Neural cell (in vitro differentiated cells): Measurements from ENCODE around the gene MCAM. TPM values are rescaled to one million over a fixed set of nuclear protein-coding genes. Genes with fewer than 3 reads are reported as not detected.

ENCODE experiments used
- H2AFZ ChIP-seq: fragments of 200-600, 300-800 bp; sonication (generic), shearing (Covaris generic); 2 replicates; pipeline ENCODE4 v1.6.0; 2014; ENCODE audit warnings: low read depth, mild to moderate bottlenecking, antibody characterized with exemption, low read length, moderate library complexity
- H3F3A ChIP-seq: fragments of 200-600 bp; shearing (Covaris generic); 2 replicates; pipeline ENCODE4 v1.6.1; 2016; ENCODE audit warnings: mild to moderate bottlenecking, moderate library complexity, mixed read lengths, antibody characterized with exemption, low read length; ENCODE audit not compliant: insufficient read depth, poor library complexity, severe bottlenecking
- H3K27ac ChIP-seq: fragments of 200-600, 300-800 bp; sonication (generic), shearing (Covaris generic); 2 replicates; pipeline ENCODE4 v1.5.1; 2014; ENCODE audit warnings: mild to moderate bottlenecking, low read length, moderate library complexity
- H3K27me3 ChIP-seq: fragments of 300-800, 200-600 bp; sonication (generic), shearing (Covaris generic); 2 replicates; pipeline ENCODE4 v1.6.0; 2014; ENCODE audit warnings: mild to moderate bottlenecking, low read depth, low read length, moderate library complexity; ENCODE audit not compliant: insufficient read depth
- H3K36me3 ChIP-seq: fragments of 300-800, 200-600 bp; sonication (generic), shearing (Covaris generic); 2 replicates; pipeline ENCODE4 v1.5.1; 2014; ENCODE audit warnings: mild to moderate bottlenecking, antibody characterized with exemption, low read length, moderate library complexity; ENCODE audit not compliant: insufficient read depth
- H3K4me2 ChIP-seq: fragments of 300-800, 200-600 bp; sonication (generic), shearing (Covaris generic); 2 replicates; pipeline ENCODE4 v1.6.0; 2014; ENCODE audit warnings: mild to moderate bottlenecking, low read length
- H3K4me3 ChIP-seq: fragments of 300-800, 200-600 bp; sonication (generic), shearing (Covaris generic); 2 replicates; pipeline ENCODE4 v1.5.1; 2014; ENCODE audit warnings: mild to moderate bottlenecking, low read length, moderate library complexity
- H3K79me2 ChIP-seq: fragments of 200-600 bp; shearing (Covaris generic); replicated peaks from 2 replicates; pipeline ENCODE4 v1.6.0; 2014; ENCODE audit warnings: mild to moderate bottlenecking, low read length, moderate library complexity; ENCODE audit not compliant: insufficient read depth
- H3K9ac ChIP-seq: fragments of 300-800, 200-600 bp; sonication (generic), shearing (Covaris generic); 2 replicates; pipeline ENCODE4 v1.6.1; 2016; ENCODE audit warnings: mild to moderate bottlenecking, low read length, mixed read lengths
- H3K9me2 ChIP-seq: fragments of 200-600 bp; shearing (Covaris generic); 2 replicates; pipeline ENCODE4 v1.6.1; 2016; ENCODE audit warnings: mild to moderate bottlenecking, low read length, mixed read lengths; ENCODE audit not compliant: insufficient read depth
- H3K9me3 ChIP-seq: fragments of 200-600, 300-800 bp; sonication (generic), shearing (Covaris generic); 2 replicates; pipeline ENCODE4 v1.6.1; 2016; ENCODE audit warnings: mild to moderate bottlenecking, mixed run types, low read length, moderate library complexity, mixed read lengths
- H4K20me1 ChIP-seq: fragments of 200-600 bp; shearing (Covaris generic); 2 replicates; pipeline ENCODE4 v1.6.1; 2016; ENCODE audit warnings: mild to moderate bottlenecking, mixed run types; ENCODE audit not compliant: insufficient read depth
- EZH2 ChIP-seq: fragments of 200-600, 300-800 bp; shearing (Covaris generic), sonication (generic); IDR thresholded peaks from 2 replicates; pipeline ENCODE4 v1.6.1; 2014; ENCODE audit warnings: antibody characterized with exemption, low read length, borderline replicate concordance, mild to moderate bottlenecking; ENCODE audit not compliant: insufficient read depth, poor library complexity, severe bottlenecking
- MXI1 ChIP-seq: fragments of 450-650 bp; conservative IDR thresholded peaks from 2 replicates; pipeline ENCODE4 v1.6.1; 2014; ENCODE audit warnings: antibody characterized with exemption, mild to moderate bottlenecking; ENCODE audit not compliant: poor library complexity, severe bottlenecking
- POLR2AphosphoS5 ChIP-seq: IDR thresholded peaks from 2 replicates; pipeline ENCODE4 v1.6.1; 2012
- RAD21 ChIP-seq: fragments of 450-650 bp; conservative IDR thresholded peaks from 2 replicates; pipeline ENCODE4 v1.6.1; 2014; ENCODE audit warnings: antibody characterized with exemption, mild to moderate bottlenecking, moderate library complexity
- SMC3 ChIP-seq: fragments of 450-650 bp; conservative IDR thresholded peaks from 2 replicates; pipeline ENCODE4 v1.6.1; 2014; ENCODE audit warnings: antibody characterized with exemption, mild to moderate bottlenecking, moderate library complexity; ENCODE audit not compliant: poor library complexity
- TAF1 ChIP-seq: IDR thresholded peaks from 2 replicates; pipeline ENCODE4 v1.6.1; 2012; ENCODE audit warnings: low read depth
- polyA plus RNA-seq: library from polyadenylated mRNA; depleted of rRNA; stranded (reverse); fragments of >200 nt; gene quantifications from 2 replicates; pipeline ENCODE4 v1.2.3, GENCODE V29; 2014
- TF ChIP-seq, protein P1 (sequence below): fragments of 450-650 bp; IDR thresholded peaks from 2 replicates; pipeline ENCODE4 v1.5.1; 2014; ENCODE audit warnings: antibody characterized with exemption, mild to moderate bottlenecking, moderate library complexity; ENCODE audit not compliant: poor library complexity, severe bottlenecking
- TF ChIP-seq, protein P2 (sequence below): IDR thresholded peaks from 2 replicates; pipeline ENCODE4 v1.6.1; 2012; ENCODE audit warnings: borderline replicate concordance

Gene MCAM
- polyA plus RNA-seq, 1 donor from 2014 or later = 7.5 TPM

GRCh38 chr11:119318240-119319135, 1.6 kb upstream of the MCAM start:
- no peak overlapping the region for H3K27ac ChIP-seq
- no peaks in the 10 kb centered on the region for H3K9me2 ChIP-seq
- no peaks in the 10 kb centered on the region for H3F3A ChIP-seq
- no peak overlapping the region for H3K9ac ChIP-seq
- no peak overlapping the region for H2AFZ ChIP-seq
- H3K79me2 ChIP-seq = no peaks in the 10 kb centered on the region
- H3K4me2 ChIP-seq = no peak overlapping the region
- H3K36me3 ChIP-seq = no peaks in the 10 kb centered on the region
- H3K27me3 ChIP-seq = peaks cover 29% of the 10 kb centered on the region
- TF ChIP-seq SMC3 = no peak
- no peak for TF ChIP-seq TAF1
- TF ChIP-seq MXI1 = no peak
- no peak for TF ChIP-seq EZH2
- no peak for TF ChIP-seq RAD21
- H3K9me3 ChIP-seq = no peaks in the 10 kb centered on the region
- no peaks in the 10 kb centered on the region for H4K20me1 ChIP-seq
- no peak overlapping the region for H3K4me3 ChIP-seq

DNA sequence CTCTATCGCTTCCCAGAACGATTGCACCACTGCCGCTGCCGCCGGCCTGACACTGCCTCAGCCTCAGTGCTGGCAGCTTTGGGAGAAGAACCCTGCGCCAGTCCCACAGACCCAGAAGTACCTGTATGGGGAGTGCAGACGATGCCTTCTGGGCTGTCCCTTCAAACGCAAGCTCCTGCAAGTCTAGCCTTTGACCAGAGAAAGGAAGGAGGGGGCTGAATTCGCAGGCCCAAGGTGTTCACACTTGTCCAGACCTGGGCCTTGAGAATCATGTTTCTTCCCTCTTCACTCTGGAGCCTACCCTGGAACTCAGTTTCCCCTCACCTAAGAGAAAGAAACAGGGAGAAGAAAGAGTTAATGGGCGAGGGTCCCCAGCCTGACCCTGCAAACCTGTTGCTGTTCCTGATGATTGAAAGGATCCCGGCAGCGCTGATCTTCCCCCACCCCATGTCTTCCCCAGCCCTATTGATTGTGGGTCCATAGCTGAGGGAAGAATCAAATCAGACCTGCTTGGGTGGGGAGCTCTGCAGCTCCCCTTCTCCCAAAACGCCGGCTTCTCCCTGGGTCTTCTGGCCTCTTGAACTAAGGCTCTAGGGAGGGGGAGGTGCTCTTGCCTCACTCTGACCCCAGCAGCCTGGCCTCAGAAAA, 786 bp upstream of the MCAM start:
- Histone ChIP-seq H4K20me1 (no peaks in the 10 kb centered on the region), H2AFZ (no peak overlapping the region), H3K4me2 (no peak overlapping the region), H3K9me3 (no peaks in the 10 kb centered on the region), H3K36me3 (no peaks in the 10 kb centered on the region), H3K27me3 (peaks cover 29% of the 10 kb centered on the region), H3K9me2 (no peaks in the 10 kb centered on the region), H3K4me3 (peak overlapping the region; percentile 78), H3K27ac (no peak overlapping the region), H3K79me2 (no peaks in the 10 kb centered on the region), H3K9ac (no peak overlapping the region), H3F3A (no peaks in the 10 kb centered on the region)
- TF ChIP-seq EZH2 (no peak), SMC3 (no peak), POLR2AphosphoS5 (no peak), MXI1 (no peak), RAD21 (no peak), TAF1 (no peak)
- TF ChIP-seq, protein P1, sequence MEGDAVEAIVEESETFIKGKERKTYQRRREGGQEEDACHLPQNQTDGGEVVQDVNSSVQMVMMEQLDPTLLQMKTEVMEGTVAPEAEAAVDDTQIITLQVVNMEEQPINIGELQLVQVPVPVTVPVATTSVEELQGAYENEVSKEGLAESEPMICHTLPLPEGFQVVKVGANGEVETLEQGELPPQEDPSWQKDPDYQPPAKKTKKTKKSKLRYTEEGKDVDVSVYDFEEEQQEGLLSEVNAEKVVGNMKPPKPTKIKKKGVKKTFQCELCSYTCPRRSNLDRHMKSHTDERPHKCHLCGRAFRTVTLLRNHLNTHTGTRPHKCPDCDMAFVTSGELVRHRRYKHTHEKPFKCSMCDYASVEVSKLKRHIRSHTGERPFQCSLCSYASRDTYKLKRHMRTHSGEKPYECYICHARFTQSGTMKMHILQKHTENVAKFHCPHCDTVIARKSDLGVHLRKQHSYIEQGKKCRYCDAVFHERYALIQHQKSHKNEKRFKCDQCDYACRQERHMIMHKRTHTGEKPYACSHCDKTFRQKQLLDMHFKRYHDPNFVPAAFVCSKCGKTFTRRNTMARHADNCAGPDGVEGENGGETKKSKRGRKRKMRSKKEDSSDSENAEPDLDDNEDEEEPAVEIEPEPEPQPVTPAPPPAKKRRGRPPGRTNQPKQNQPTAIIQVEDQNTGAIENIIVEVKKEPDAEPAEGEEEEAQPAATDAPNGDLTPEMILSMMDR = no peak
- TF ChIP-seq, protein P2, sequence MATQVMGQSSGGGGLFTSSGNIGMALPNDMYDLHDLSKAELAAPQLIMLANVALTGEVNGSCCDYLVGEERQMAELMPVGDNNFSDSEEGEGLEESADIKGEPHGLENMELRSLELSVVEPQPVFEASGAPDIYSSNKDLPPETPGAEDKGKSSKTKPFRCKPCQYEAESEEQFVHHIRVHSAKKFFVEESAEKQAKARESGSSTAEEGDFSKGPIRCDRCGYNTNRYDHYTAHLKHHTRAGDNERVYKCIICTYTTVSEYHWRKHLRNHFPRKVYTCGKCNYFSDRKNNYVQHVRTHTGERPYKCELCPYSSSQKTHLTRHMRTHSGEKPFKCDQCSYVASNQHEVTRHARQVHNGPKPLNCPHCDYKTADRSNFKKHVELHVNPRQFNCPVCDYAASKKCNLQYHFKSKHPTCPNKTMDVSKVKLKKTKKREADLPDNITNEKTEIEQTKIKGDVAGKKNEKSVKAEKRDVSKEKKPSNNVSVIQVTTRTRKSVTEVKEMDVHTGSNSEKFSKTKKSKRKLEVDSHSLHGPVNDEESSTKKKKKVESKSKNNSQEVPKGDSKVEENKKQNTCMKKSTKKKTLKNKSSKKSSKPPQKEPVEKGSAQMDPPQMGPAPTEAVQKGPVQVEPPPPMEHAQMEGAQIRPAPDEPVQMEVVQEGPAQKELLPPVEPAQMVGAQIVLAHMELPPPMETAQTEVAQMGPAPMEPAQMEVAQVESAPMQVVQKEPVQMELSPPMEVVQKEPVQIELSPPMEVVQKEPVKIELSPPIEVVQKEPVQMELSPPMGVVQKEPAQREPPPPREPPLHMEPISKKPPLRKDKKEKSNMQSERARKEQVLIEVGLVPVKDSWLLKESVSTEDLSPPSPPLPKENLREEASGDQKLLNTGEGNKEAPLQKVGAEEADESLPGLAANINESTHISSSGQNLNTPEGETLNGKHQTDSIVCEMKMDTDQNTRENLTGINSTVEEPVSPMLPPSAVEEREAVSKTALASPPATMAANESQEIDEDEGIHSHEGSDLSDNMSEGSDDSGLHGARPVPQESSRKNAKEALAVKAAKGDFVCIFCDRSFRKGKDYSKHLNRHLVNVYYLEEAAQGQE = no peak
